NCI-H460 (cell line): Measurements from ENCODE around the gene ELANE. TPM values are rescaled to one million over a fixed set of nuclear protein-coding genes. Genes with fewer than 3 reads are reported as not detected.

ENCODE experiments used
- DNase-seq: peaks from one replicate; pipeline ENCODE4 v3.0.0-alpha.2; 2016; ENCODE audit warnings: low read depth; ENCODE audit errors: extremely low read depth
- polyA plus RNA-seq: library from polyadenylated mRNA; depleted of rRNA; stranded (reverse); fragments of >200 nt; gene quantifications from 2 replicates; pipeline ENCODE4 v1.2.3, GENCODE V29; 2014; cell fraction: nucleus; rRNA removed
- total RNA-seq: library from RNA; depleted of rRNA; stranded (reverse); fragments of >200 nt; shearing (Covaris generic); gene quantifications from 2 replicates; pipeline ENCODE4 v1.2.3, GENCODE V29; 2014; rRNA removed

The ELANE gene
- total RNA-seq, result 0.40 TPM in 1 of 2 replicates, not detected in the other
- polyA plus RNA-seq, result 0.15 and 1.1 TPM in 2 replicates

DNA sequence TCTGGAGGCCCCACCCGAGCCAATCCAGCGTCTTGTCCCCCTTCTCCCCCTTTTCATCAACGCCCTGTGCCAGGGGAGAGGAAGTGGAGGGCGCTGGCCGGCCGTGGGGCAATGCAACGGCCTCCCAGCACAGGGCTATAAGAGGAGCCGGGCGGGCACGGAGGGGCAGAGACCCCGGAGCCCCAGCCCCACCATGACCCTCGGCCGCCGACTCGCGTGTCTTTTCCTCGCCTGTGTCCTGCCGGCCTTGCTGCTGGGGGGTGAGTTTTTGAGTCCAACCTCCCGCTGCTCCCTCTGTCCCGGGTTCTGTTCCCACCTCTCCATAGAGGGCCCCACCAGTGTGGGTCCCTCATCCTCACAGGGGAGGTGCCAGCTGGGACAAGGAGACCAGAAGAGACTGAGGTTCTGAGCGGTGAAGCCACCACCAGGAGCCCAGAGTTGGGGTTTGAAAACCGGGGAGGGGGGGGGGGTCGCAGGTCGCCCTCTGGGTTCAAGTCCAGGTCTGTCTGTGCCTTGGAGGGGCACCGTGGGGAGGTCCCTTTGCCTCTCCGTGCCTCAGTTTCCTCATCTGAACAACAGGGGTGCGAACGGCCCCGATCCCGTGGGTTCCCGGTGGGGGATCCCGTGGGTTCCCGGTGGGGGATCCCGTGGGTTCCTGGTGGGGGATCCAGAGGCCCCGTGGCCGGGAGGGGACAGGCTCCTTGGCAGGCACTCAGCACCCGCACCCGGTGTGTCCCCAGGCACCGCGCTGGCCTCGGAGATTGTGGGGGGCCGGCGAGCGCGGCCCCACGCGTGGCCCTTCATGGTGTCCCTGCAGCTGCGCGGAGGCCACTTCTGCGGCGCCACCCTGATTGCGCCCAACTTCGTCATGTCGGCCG is at the start of gene ELANE:
ELANE (plus strand) TSS at position 168 of the 878 bp plus-strand sequence; CDS start at position 194, 26 bp downstream.
- no peak for DNase-seq

DNA sequence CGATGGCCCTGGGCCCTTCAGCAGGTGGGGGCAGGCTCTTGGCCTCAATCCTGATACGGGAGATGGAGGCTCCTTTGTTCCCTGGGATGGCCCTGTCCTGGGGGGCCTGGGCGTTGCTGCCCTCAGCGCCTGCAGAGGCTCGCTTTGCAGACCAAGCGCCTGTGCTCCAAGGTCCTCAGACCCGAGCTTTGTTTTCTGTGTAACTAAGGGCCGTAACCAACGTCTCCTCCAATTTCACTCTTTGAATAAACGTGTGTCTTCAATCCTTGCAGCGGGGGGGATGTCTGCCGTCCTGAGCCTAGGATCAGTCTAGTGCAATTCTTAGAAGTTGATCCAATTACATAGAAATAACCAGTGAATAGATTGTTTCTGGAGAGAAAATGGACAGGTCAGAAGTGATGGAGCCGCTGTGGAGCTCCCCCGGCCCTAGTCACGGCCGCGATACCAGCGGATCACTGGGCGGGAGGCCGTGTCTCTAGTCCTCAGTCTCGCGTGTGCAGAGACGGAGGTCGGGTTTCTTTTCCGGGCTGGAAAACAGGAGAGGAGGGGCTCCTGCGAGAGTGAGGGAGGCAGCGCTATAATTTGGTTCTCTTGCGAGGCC is 49.5 kb upstream of the ELANE start:
- no peak for DNase-seq

DNA sequence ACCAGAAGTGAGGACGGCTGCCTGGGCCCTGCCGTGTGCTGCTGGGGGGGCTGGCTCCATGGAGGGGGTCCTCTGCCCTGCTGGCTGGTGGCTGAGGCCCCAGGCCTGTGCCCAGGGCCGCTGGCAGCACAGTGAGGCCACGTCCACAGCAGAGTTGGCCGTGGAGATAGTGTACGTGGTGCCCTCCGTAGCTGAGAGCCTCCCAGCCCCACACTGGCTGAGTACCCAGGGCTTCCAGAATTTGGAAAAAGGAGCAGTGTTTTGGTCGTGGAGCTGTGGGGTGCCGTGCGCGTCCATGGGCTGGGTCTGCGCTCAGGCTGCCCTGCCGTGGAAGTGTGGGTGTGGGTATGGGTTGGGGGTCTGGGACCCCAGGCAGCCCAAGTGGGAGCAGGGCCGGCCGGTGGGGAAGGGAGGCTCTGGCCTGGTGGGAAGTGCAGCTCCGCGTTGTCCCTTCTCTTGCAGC is 49.0 kb upstream of the ELANE start:
- no peak for DNase-seq

DNA sequence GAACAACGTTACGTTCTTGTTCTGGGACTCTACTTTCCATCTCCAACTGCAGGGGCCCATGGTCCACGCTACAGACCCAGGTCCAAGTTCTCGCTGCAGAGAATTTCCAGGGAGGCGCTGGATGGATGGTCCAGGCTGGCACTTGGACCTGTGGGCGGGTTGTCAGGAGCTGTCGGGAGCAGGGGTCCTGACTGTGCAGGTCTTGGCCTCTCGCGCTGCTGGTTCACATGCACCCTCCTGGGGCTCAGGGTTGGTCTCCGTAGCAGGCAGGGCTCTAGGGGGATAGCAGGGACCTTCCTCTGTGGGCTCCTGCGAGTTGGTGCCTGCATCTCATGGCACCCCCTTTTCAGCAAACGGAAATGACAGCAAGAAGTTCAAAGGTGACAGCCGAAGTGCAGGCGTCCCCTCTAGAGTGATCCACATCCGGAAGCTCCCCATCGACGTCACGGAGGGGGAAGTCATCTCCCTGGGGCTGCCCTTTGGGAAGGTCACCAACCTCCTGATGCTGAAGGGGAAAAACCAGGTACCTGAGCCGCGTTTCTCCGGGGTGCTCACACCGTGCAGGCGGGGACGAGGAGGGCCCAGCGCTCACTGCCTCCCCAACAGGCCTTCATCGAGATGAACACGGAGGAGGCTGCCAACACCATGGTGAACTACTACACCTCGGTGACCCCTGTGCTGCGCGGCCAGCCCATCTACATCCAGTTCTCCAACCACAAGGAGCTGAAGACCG is 48.3 kb upstream of the ELANE start:
- no peak for DNase-seq

DNA sequence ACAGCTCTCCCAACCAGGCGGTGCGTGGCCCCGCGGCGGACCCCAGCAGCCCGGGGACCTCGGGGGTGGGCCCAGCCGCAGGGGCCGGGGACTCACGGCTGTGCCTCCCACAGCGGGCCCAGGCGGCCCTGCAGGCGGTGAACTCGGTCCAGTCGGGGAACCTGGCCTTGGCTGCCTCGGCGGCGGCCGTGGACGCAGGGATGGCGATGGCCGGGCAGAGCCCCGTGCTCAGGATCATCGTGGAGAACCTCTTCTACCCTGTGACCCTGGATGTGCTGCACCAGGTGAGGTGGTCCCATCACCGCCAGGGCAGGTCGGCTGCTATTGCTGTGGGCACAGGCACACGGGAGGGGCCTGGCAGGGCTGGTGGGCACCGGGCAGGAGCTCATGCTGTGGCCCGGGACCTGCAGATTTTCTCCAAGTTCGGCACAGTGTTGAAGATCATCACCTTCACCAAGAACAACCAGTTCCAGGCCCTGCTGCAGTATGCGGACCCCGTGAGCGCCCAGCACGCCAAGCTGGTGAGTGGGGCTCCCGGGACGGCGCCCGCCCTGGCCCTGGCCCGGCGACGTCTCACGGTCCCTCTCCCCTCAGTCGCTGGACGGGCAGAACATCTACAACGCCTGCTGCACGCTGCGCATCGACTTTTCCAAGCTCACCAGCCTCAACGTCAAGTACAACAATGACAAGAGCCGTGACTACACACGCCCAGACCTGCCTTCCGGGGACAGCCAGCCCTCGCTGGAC is 47.5 kb upstream of the ELANE start:
- no peak for DNase-seq

DNA sequence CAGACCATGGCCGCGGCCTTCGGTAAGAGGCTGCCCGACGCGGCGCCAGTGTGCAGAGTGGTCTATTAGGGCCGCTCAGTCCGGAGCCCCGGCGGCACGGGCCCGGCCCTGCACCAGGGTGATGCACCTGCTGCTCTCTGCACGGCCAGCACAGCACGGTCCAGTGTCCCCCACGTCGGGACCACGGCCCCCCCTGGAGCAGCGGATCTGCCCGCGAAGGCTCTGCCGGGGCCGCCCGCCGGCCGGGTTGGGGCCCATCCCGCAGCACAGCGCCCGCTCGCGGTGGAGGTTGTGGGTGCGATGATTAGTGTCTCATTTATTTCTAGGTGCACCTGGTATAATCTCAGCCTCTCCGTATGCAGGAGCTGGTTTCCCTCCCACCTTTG is 46.9 kb upstream of the ELANE start:
- DNase-seq, result no peak

DNA sequence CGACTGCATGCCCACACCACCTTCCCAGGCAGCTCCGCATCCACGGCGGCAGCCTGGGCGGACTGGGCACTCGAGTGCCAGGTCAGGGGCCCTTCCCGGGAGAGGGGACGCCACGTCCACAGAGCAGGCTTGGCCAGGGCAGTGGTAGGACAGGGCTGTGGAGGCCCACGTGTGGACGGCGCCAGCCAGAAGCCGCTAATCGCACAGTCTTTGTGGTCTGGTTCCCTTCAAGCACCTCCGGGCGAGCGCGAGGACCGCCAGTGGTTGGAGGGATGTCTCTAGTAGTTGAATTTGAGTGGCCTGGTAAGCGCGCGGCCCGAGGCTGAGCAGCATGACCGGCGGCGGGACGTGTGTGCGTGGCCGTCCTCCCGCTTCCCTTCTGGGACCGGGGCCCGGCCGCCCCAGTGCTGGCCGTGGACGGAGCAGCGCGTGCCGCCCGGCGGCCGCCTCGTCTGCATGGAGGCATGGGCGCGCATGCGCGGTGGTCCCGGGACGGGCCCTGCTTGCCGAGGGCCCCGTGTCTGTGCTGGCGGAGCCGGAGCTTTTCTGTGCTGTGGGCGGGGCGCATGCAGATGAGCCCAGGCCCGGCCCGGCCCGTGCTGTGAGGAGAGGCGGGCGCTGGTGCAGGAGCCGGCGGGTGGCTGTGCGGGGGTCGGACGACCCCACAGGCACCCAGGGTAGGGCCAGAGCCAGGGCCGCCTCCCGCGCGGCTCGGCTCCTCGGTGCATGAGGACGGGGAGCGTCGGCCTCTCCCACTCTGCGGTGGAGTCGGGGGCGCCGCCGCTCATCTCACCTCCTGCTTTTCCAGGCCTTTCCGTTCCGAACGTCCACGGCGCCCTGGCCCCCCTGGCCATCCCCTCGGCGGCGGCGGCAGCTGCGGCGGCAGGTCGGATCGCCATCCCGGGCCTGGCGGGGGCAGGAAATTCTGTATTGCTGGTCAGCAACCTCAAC is 46.2 kb upstream of the ELANE start:
- no peak for DNase-seq

DNA sequence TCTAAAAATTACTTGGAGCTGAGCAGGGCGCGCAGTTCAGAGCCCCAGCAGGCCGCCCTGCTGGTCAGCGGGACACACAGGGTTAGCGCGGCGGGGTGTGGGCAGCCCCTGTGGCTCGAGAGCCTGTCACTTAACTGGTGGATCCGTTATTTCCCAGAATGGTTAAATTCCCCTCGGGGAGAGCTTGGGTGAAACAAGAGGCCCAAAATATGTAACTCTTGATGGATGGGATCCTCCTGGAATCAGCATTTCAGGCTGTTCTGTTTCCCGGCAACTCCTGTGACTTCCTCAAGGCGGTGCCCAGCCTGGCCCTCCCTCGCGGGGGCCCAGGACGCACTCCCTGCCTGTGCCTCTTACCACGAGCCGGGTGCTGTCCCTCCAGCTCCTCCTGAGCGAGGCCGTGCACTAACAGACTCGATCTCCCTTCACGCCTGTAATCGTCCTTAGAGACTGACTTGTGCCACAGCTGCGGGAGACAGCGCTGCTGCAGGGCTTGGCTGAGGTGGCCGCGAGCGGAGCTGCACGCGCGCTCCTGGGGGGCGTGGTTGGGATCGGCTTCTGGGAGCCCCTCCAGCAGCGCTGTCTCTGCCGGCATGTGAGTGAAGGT is 45.2 kb upstream of the ELANE start:
- no peak for DNase-seq

DNA sequence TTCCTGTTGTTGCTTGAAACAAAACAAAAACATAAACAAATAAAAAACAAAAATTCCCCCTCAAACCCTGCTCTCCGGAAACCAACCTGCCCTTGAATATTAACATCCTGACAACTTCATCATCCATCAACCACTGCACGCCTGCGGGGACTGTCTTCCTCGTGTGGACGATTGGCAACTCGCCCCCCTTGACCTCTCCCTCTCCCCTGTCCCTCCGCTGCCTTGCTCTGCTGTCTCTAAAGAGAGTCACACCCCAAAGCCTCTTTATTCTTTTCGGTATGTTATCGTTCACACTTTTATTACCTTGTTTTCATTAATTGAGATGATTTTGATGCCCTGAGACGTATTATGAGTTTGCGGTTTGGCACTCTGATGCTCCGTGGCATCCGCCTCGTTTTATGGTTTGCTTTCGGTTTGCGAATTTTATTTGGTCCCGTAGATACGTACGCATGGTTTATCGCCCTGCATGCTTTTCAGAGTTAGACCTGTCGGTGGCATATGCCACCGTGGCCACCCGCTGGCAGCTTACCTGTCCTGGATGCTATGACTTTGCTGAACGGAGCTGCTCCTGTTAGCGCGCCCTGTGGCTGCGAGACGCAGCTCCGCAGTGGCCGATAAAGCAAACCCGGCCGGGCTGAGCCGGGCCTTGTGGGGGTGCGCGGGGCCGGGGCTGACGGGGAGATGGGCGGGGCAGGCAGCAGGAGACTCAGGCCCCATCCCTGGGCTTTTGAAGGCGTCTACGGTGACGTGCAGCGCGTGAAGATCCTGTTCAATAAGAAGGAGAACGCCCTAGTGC is 44.3 kb upstream of the ELANE start:
- no peak for DNase-seq

DNA sequence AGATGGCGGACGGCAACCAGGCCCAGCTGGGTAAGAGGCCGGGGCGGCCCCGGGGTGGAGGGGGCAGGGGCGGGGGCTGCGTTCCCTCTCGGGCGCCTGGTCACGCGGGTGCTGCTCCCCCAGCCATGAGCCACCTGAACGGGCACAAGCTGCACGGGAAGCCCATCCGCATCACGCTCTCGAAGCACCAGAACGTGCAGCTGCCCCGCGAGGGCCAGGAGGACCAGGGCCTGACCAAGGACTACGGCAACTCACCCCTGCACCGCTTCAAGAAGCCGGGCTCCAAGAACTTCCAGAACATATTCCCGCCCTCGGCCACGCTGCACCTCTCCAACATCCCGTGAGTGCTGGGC is 43.7 kb upstream of the ELANE start:
- no peak for DNase-seq

DNA sequence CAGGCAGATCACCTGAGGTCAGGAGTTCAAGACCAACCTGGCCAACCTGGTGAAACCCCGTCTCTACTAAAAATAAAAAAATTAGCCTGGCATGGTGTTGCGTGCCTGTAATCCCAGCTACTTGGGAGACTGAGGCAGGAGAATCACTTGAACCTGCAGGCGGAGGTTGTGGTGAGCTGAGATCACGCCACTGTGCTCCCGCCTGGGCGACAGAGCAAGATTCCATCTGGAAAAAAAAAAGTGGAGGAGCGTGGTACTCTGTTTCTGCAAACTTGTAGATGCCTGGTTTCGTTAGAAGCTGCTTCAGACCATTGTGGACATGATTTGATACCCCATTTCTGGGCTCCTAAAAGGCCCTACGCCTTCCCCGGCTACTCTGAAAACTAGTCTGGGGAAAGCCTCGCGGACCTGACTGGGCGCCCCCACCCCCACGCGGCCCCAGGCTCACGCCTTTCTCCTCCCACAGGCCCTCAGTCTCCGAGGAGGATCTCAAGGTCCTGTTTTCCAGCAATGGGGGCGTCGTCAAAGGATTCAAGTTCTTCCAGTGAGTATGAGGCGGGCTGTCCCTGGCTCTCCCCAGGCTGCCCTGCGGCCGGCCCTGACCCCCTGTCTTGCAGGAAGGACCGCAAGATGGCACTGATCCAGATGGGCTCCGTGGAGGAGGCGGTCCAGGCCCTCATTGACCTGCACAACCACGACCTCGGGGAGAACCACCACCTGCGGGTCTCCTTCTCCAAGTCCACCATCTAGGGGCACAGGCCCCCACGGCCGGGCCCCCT is 41.8 kb upstream of the ELANE start:
- no peak for DNase-seq

DNA sequence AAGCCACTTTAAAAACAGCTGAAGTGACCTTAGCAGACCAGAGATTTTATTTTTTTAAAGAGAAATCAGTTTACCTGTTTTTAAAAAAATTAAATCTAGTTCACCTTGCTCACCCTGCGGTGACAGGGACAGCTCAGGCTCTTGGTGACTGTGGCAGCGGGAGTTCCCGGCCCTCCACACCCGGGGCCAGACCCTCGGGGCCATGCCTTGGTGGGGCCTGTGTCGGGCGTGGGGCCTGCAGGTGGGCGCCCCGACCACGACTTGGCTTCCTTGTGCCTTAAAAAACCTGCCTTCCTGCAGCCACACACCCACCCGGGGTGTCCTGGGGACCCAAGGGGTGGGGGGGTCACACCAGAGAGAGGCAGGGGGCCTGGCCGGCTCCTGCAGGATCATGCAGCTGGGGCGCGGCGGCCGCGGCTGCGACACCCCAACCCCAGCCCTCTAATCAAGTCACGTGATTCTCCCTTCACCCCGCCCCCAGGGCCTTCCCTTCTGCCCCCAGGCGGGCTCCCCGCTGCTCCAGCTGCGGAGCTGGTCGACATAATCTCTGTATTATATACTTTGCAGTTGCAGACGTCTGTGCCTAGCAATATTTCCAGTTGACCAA is 41.1 kb upstream of the ELANE start:
- no peak for DNase-seq

DNA sequence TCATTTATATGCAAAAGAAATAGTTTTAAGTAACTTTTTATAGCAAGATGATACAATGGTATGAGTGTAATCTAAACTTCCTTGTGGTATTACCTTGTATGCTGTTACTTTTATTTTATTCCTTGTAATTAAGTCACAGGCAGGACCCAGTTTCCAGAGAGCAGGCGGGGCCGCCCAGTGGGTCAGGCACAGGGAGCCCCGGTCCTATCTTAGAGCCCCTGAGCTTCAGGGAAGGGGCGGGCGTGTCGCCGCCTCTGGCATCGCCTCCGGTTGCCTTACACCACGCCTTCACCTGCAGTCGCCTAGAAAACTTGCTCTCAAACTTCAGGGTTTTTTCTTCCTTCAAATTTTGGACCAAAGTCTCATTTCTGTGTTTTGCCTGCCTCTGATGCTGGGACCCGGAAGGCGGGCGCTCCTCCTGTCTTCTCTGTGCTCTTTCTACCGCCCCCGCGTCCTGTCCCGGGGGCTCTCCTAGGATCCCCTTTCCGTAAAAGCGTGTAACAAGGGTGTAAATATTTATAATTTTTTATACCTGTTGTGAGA is 40.5 kb upstream of the ELANE start:
- no peak for DNase-seq

DNA sequence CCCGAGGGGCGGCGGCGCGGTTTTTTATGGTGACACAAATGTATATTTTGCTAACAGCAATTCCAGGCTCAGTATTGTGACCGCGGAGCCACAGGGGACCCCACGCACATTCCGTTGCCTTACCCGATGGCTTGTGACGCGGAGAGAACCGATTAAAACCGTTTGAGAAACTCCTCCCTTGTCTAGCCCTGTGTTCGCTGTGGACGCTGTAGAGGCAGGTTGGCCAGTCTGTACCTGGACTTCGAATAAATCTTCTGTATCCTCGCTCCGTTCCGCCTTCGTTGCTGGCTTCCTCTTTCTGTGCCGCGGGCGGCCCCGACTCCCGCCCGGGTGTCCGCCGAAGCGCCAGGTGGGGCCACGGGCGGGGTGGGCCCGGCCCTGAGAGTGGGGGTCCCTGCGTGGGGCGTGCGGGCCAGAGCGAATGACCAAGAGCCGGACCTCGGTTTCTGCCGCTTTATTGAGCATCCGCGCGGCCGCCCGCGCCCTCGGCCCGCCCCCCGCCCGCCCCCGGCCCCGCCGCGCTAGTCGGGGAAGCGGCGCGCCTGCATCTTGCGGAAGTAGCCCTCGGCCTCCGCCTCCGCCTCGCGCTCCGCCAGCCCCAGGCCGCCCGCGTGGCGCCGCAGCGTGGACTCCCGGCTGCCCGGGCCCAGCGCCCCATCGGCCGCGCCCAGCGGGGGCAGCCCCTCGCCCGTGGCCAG is 39.9 kb upstream of the ELANE start:
- DNase-seq, result no peak

DNA sequence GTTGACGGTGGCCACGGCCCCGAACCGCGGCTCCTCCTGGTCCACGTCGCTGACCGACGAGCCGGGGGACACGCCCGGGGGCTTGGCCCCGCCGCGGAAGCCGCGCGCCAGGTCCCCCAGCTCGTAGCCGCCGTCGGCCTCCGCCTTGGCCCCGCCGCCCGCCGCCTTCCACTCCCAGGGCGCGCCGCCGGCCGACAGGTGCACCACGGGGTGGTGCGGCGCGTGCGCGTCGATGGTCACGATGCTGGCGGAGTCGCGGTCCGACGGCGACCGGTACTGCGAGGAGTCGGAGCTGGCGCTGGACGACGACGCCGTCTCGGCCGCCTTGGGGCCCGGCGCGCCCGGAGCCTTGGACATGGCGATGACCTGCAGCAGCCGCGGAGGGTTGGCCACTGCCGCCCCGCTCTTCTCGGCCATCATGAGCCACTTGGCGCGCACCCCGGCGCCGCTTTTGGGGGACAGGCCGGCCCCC is 39.3 kb upstream of the ELANE start:
- DNase-seq, result no peak
